Skin epidermis (tissue), 12 donors: ENCODE results near the gene FAAP100.

Source experiments
- H3K27ac ChIP-seq, 21 experiments: fragments of 200-600 bp; sonication (generic) in 11 of 21; one replicate each; pipeline ENCODE4 v1.5.0; 2020; ENCODE audit warnings: mild to moderate bottlenecking in 3 of 21, inconsistent platforms in 2 of 21, moderate library complexity in 2 of 21
- H3K4me3 ChIP-seq, 7 experiments: fragments of 200-600 bp; sonication (generic) in 2 of 7; one replicate each; pipeline ENCODE4 v1.5.0; 2020; ENCODE audit warnings: inconsistent platforms in 2 of 7, mild to moderate bottlenecking in 2 of 7, moderate library complexity in 1 of 7

The FAAP100 gene

GRCh38 chr17:81500047-81500446, 52.1 kb downstream of the FAAP100 start:
- Histone ChIP-seq H3K4me3 (no peak overlapping the region), H3K27ac (no peak overlapping the region)

- Histone ChIP-seq H3K4me3 (no peak overlapping the region), H3K27ac (no peak overlapping the region)
Observed at GRCh38 chr17:81499601-81499970, 52.6 kb downstream of the FAAP100 start.

- Histone ChIP-seq H3K27ac (no peak overlapping the region), H3K4me3 (no peak overlapping the region)
Observed at GRCh38 chr17:81498953-81499600, 53.1 kb downstream of the FAAP100 start.

- Histone ChIP-seq H3K4me3 (no peak overlapping the region), H3K27ac (no peak overlapping the region)
Observed at GRCh38 chr17:81494626-81495377, 57.4 kb downstream of the FAAP100 start.

GRCh38 chr17:81493198-81494038, 58.7 kb downstream of the FAAP100 start:
- Histone ChIP-seq H3K4me3 (no peak overlapping the region), H3K27ac (no peak overlapping the region)

GRCh38 chr17:81492706-81493105, 59.4 kb downstream of the FAAP100 start:
- no peak overlapping the region for H3K4me3 ChIP-seq

GRCh38 chr17:81492202-81492601, 60.0 kb downstream of the FAAP100 start:
- Histone ChIP-seq H3K4me3 (no peak overlapping the region), H3K27ac (no peak overlapping the region)

More at GRCh38 chr17:81492706-81493105, 59.4 kb downstream of the FAAP100 start:
- H3K27ac ChIP-seq = no peak overlapping the region

- no peak overlapping the region for H3K4me3 ChIP-seq
- H3K27ac ChIP-seq = no peak overlapping the region
Observed at GRCh38 chr17:81491761-81492160, 60.4 kb downstream of the FAAP100 start.

GRCh38 chr17:81491181-81491581, 61.0 kb downstream of the FAAP100 start:
- Histone ChIP-seq H3K27ac (no peak overlapping the region), H3K4me3 (no peak overlapping the region)

- Histone ChIP-seq H3K4me3 (no peak overlapping the region), H3K27ac (no peak overlapping the region)
Observed at GRCh38 chr17:81489998-81490992, 61.9 kb downstream of the FAAP100 start.
